Stimulated activated CD8-positive, alpha-beta memory T cell treated with anti-CD3 and anti-CD28 coated beads, Interleukin-7, amount 100 ng/mL, for 1 hour (primary cell): ENCODE results near the gene GCSH.

Experiments used
- DNase-seq, 2 donors: peaks; one replicate each; pipeline ENCODE4 v3.0.0-alpha.2; 2020; ENCODE audit warnings: low read depth in 2 of 2

GCSH gene

GRCh38 chr16:81101702-81102101, 5.5 kb upstream of the GCSH start:
- no peak for DNase-seq

DNA sequence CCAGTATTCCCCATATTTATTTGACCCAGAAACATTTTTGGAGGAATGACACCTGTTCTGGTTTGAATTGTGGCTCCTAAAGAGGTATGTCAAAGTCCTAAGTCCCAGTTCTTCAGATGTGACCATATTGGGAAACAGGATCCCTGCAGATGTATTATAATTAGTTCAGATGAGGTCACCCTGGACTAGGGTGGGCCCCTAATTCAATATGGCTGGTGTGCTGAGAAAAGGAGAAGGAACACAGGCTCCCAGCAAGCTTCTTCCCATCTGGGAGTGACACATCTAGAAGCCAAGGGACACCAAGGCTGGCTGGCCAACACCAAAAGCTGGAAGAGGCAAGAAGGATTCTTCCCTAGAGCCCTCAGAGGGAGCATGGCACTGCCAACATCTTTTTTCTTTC, 3.8 kb upstream of the GCSH start:
- DNase-seq: no peak

DNA sequence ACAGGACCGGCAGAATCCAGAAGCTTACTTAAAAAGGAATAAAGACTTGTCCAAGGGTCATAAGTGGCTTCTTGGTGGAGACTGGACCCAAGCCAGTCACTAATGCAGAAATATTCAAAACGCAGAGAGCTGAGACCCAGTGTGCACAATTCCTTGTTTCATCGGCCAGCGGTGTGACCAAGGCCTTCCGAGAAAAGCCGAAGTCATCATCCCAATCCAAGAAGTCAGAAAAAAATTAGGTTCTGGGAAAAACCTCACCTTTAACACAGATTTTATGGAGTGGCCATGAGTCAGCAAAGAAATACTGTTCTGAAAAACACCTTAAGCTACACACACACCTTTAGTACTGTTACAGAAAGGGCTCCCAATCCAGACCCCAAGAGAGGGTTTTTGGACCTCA, 1.0 kb upstream of the GCSH start:
- DNase-seq: no peak

GRCh38 chr16:81096715-81097208, 567 bp upstream of the GCSH start:
- DNase-seq: no peak

- DNase-seq: no peak
These were observed 592 bp downstream of the GCSH start for GRCh38 chr16:81095653-81095952.

DNA sequence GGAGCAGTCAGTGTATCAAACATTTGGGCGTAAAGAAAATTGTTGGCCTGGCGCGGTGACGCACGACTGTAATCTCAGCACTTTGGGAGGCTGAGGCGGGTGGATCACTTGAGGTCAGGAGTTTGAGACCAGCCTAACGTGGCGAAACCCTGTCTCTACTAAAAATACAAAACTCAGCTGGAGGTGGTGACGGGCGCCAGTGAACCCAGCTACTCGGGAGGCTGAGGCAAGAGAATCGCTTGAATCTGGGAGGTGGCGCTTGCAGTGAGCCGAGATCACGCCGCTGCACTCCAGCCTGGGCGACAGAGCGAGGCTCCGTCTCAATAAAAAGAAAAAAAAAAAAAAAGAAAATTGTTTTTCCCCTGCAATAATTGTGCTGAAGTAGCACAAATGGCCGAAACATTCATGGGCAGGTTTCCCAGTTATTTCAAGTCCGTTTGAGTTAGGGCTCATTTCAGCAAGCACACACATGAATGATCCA, 1.4 kb downstream of the GCSH start:
- DNase-seq: no peak

DNA sequence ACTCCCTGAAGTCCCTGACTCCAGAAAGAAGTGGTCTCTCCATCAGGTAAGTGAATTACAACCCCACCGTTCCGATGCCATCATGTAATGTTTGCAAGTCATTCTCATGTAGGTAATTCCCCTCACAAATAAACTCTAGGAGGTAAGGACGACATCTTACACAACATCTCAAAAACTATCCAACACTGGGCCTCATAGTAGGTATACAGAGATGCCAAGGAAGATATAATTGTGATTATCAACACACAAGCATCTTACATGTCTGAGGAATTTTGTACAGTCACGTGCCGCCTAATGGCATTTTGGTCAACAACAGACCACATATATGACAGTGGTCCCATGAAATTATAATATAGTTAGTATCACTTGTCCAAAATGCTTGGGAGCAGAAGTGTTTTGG, 7.4 kb downstream of the GCSH start:
- DNase-seq: no peak

- DNase-seq: no peak
These were observed 15.2 kb downstream of the GCSH start for GRCh38 chr16:81081014-81081413.

- no peak for DNase-seq
These were observed 16.0 kb downstream of the GCSH start for GRCh38 chr16:81080233-81080632.

DNA sequence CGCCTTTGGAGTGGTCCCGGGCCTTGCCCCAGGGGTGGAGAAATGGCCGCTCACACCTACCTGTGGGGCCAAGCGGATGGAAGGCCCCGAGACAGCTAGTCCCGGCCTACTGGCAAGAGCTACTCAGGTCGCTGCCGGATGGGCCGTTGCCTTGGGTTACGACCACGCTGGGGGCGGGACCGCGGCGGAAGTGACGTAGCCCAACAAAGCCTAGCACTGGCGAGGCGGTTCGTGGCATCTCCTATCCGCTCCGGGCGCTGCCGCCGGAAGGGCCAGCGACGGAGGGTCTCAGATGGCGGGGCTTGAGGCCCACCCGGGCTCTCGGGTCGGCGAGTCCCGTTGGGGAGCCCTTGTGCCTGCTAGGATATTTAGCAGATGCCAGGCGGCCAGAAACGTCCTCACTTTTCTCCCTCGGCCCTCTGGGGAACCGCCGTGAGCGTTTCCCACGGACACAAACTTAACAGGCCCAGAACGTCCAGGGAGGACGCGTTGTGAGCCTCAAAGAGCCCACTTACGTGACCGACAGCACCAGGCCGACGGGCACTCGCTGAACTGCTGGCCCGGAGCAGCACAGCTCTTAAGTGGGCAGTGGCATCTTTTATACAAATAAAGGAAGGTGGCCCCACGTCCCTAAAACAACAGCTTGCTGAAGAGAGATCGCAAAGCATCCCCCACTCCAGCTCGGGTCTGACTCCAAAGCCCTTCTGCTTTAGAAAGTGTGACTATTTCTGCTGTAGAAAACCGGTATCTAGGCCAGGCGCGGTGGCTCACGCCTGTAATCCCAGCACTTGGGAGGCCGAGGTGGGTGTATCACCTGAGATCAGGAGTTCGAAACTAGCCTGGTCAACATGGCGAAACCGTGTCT, 18.9 kb downstream of the GCSH start, which contains the start of gene C16orf46:
Gene C16orf46 (minus strand): TSS at position 163 of the 865 bp plus-strand sequence. CDS start 13,283 bp downstream, outside the sequence.
- peak; percentile 95 for DNase-seq

DNA sequence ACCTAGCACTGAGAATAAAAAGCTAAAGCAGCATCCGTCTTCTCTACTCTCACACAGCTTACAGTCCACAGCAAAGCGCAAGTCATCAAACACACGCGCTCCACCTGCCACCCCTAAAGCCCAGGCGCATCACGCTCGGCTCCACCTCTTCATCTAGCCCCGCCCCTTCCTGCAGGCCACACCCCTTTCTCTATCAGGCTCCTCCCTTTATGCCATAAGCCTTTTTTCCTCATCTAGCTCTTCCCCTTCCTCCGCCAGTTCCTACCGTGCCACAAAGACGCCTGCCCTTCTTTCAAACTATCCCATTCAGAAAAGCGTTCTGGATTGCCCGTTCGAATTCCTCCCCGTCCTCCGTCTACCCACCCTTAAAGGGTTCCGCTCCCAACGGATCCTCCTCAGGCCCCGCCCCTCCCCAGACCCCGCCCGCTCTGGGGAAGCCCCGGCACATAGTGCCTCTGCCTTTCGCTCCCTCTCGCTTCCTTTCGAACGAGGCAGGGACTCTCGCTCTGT, 19.6 kb downstream of the GCSH start:
- peak; percentile 87 to 94 for DNase-seq

- no peak for DNase-seq
These were observed 22.4 kb downstream of the GCSH start for GRCh38 chr16:81073560-81074330.

GRCh38 chr16:81071805-81072204, 24.4 kb downstream of the GCSH start:
- DNase-seq: no peak

DNA sequence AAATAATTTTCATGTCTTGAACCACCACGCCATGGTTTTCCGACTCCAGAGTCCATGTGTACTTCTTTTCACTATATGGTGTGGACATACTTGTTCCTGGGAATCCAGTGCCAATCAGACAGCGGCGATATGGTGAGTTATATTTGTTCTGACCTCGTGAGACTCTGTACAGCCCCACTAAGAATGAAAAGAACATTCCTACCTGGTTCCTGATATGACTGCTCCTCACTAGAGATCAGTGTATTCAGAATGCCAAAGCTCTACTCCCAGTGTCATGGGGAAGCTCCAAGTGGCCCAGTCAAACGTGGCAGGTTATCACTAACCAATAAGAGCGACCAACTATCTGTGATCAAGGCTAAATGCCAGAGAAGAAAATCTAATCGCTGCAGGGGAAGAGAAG, 25.2 kb downstream of the GCSH start:
- no peak for DNase-seq

GRCh38 chr16:81069063-81069462, 27.1 kb downstream of the GCSH start:
- DNase-seq: no peak

- DNase-seq: no peak
These were observed 29.0 kb downstream of the GCSH start for GRCh38 chr16:81067166-81067565.

GRCh38 chr16:81066681-81067080, 29.5 kb downstream of the GCSH start:
- no peak for DNase-seq

DNA sequence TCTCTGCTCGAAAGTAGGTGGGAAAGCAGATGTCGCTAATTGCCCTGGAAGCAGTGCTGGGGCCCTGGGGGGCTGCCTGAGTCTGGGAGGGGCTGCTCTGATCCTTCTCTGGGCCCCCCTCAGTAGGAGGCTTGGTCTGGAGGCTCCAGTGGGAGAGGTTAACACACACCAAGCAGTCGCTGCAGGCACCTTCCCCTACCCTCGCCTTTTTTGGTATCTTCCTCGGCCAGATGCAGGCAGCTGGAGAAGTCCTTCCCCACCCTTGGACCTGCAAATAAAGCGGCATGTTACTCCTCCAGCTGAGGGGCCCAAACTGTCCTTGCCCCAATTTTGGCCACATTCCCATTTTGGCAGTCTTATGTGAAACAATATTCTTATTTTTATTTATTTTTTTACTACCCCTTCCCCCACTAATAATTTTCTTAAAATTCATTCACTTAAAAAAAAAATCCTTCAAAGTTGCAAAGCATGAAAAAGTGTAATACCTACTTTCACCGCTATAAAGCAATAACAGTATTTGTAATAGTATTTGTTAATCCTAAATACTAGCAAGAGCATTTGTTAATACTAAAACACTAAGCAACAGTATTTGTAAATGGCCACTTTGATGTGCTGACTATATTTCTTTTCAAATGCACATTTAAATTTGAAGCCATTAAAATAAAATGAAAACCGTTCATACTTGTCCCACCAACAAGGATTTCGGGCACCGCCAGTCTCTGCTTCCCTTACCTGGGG, 34.2 kb downstream of the GCSH start:
- no peak for DNase-seq

DNA sequence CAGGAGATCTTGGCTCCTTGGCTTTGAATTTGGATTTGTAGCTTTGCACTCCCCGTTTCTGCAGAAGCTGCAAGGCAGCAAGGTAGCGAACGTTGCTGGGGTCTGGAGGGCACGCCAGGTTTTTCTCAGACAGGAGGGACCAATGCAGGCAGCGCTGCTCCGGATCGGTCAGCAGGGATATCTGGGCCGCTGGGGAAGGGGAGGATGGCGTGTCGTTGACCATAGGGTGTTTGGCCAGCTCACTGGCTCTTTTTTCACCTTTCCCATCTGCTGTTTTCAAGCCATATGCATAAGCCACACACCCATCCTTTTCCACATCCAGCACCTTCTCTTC, 34.9 kb downstream of the GCSH start:
- no peak for DNase-seq

- no peak for DNase-seq
These were observed 35.5 kb downstream of the GCSH start for GRCh38 chr16:81060576-81061306.

- DNase-seq: no peak
These were observed 42.4 kb downstream of the GCSH start for GRCh38 chr16:81053761-81054160.
